A549 treated with AZD9567 at 1 μM for 4 hours (cell line): ENCODE data around the gene MTX2. TPM values are rescaled to one million over a fixed set of nuclear protein-coding genes. Genes with fewer than 3 reads are reported as not detected.

ENCODE experiments used
- total RNA-seq: library from RNA; stranded (reverse); fragments of 200-300 nt; extraction: Qiagen RNA extraction; gene quantifications from 5 replicates; pipeline ENCODE4 v1.2.3, GENCODE V29; 2022; ENCODE audit not compliant: insufficient read depth

The MTX2 gene
- 41.9 to 56.5 TPM (median 43.7 TPM) in 5 replicates for total RNA-seq

GRCh38 chr2:176269319-176270099, at the start of gene MTX2:
Gene MTX2 (plus strand): TSS chr2:176269442. CDS start chr2:176269630, 188 bp downstream.

Other genes with a start within 250 kb of the MTX2 start
- not detected in 5 replicates for gene EVX2, start 185.5 kb upstream of the MTX2 start, total RNA-seq
- 0.13 to 0.28 TPM (median 0.19 TPM) in 4 of 5 replicates, not detected in the other for gene HOXD13, start 176.7 kb upstream of the MTX2 start, total RNA-seq
- not detected in 5 replicates for gene HOXD12, start 169.6 kb upstream of the MTX2 start, total RNA-seq
- gene HOXD11, start 162.2 kb upstream of the MTX2 start, total RNA-seq = 2.6 to 6.6 TPM (median 6.0 TPM) in 5 replicates
- gene HOXD10, start 152.7 kb upstream of the MTX2 start, total RNA-seq = 2.6 to 6.3 TPM (median 5.4 TPM) in 5 replicates
- 1.1 to 1.8 TPM (median 1.2 TPM) in 5 replicates for gene HOXD9, start 146.7 kb upstream of the MTX2 start, total RNA-seq
- gene HOXD8, start 139.7 kb upstream of the MTX2 start, total RNA-seq = 4.2 to 5.1 TPM (median 4.5 TPM) in 5 replicates
- 0.28 to 0.52 TPM (median 0.40 TPM) in 4 of 5 replicates, not detected in the other for gene HOXD4, start 117.9 kb upstream of the MTX2 start, total RNA-seq
- gene HOXD3, start 112.1 kb upstream of the MTX2 start, total RNA-seq = 0.10 to 0.17 TPM (median 0.13 TPM) in 3 of 5 replicates, not detected in the others
- 0.12 to 0.20 TPM (median 0.16 TPM) in 4 of 5 replicates, not detected in the other for gene HOXD1, start 80.8 kb upstream of the MTX2 start, total RNA-seq